Measurements from ENCODE around the gene SMARCAL1.
A peak's percentile ranks its signal among the peaks of the same experiment; 100 is the strongest.

The SMARCAL1 gene

DNA sequence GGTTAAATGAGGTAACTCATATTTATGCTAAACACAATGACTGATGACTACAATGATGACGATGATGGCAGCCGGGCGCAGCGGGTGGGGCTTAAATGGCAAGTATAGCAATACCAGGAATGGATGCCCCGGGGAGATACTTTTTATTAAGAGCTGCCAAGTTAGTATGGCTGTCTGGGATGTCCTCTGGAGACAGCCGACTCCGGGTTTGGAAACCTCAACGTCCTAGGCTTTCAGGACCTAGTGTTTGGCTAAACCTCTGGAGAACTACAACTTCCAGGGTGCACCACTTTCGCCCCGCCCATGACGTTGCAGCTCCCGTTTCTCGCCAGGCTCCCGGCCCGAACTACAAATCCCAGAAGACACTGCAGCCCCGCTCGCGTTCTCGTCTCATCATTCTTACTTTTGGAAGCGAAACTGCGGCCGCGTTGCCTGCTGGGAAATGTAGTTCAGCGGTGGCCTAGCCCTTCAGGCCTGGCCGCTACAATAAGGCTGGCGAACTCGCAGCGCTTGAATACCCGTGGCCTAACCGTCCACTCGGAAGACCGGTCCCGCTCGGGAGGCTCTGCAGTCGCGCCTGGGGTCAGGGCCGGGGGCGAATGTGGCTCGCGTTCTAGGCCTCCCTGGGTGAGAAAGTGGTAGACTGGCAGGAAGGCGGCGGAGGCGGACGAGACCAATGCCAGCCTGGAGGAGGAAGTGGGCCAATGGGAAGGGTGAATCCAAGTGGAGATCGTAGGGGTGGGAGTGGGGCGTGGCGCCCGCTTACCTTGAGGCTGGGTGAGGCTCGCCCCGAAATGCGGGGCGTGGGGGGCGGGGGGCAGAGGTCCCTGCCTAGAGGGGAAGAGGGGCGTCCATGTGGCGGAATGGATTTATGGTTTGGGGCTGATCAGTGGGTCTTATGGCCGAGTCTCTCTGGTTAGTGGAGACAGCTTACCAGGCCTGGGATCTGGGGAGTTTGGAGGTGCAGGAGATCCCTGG, at the start of gene SMARCAL1 (continued):
- TF ChIP-seq, protein P1, sequence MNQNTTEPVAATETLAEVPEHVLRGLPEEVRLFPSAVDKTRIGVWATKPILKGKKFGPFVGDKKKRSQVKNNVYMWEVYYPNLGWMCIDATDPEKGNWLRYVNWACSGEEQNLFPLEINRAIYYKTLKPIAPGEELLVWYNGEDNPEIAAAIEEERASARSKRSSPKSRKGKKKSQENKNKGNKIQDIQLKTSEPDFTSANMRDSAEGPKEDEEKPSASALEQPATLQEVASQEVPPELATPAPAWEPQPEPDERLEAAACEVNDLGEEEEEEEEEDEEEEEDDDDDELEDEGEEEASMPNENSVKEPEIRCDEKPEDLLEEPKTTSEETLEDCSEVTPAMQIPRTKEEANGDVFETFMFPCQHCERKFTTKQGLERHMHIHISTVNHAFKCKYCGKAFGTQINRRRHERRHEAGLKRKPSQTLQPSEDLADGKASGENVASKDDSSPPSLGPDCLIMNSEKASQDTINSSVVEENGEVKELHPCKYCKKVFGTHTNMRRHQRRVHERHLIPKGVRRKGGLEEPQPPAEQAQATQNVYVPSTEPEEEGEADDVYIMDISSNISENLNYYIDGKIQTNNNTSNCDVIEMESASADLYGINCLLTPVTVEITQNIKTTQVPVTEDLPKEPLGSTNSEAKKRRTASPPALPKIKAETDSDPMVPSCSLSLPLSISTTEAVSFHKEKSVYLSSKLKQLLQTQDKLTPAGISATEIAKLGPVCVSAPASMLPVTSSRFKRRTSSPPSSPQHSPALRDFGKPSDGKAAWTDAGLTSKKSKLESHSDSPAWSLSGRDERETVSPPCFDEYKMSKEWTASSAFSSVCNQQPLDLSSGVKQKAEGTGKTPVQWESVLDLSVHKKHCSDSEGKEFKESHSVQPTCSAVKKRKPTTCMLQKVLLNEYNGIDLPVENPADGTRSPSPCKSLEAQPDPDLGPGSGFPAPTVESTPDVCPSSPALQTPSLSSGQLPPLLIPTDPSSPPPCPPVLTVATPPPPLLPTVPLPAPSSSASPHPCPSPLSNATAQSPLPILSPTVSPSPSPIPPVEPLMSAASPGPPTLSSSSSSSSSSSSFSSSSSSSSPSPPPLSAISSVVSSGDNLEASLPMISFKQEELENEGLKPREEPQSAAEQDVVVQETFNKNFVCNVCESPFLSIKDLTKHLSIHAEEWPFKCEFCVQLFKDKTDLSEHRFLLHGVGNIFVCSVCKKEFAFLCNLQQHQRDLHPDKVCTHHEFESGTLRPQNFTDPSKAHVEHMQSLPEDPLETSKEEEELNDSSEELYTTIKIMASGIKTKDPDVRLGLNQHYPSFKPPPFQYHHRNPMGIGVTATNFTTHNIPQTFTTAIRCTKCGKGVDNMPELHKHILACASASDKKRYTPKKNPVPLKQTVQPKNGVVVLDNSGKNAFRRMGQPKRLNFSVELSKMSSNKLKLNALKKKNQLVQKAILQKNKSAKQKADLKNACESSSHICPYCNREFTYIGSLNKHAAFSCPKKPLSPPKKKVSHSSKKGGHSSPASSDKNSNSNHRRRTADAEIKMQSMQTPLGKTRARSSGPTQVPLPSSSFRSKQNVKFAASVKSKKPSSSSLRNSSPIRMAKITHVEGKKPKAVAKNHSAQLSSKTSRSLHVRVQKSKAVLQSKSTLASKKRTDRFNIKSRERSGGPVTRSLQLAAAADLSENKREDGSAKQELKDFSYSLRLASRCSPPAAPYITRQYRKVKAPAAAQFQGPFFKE (tag by site-specific recombination; IDR thresholded peaks at IDR 0.05; ENCODE audit: borderline replicate concordance), result no peak
- TF ChIP-seq ZNF19 (tag by site-specific recombination; IDR thresholded peaks at IDR 0.05; ENCODE audit: low read depth), result no peak
- peak; percentile 75 for TF ChIP-seq ZBTB8A (tag by site-specific recombination; IDR thresholded peaks at IDR 0.05)
- TF ChIP-seq, protein P2, sequence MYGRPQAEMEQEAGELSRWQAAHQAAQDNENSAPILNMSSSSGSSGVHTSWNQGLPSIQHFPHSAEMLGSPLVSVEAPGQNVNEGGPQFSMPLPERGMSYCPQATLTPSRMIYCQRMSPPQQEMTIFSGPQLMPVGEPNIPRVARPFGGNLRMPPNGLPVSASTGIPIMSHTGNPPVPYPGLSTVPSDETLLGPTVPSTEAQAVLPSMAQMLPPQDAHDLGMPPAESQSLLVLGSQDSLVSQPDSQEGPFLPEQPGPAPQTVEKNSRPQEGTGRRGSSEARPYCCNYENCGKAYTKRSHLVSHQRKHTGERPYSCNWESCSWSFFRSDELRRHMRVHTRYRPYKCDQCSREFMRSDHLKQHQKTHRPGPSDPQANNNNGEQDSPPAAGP (tag by site-specific recombination; IDR thresholded peaks at IDR 0.05), result peak; percentile 37; the same call in 1 of the 2 replicates
- peak; percentile 86; the same call in 1 of the 2 replicates for TF ChIP-seq KLF7 (tag by site-specific recombination; IDR thresholded peaks at IDR 0.05; ENCODE audit: borderline replicate concordance)
- TF ChIP-seq ZNF2 (tag by site-specific recombination; IDR thresholded peaks at IDR 0.05), result 0 out of 2 replicates have a peak, but pooled peaks have one; percentile 45
- no peak for TF ChIP-seq ZNF621 (tag by site-specific recombination; IDR thresholded peaks at IDR 0.05)
- peak; percentile 44; the same call in 1 of the 2 replicates for TF ChIP-seq ZBTB20 (tag by site-specific recombination; IDR thresholded peaks at IDR 0.05)
- TF ChIP-seq GFI1B (tag by site-specific recombination; IDR thresholded peaks at IDR 0.05), result no peak
- no peak for TF ChIP-seq ZNF324 (tag by site-specific recombination; IDR thresholded peaks at IDR 0.05)
- TF ChIP-seq ZNF174 (tag by site-specific recombination; IDR thresholded peaks at IDR 0.05), result no peak
- TF ChIP-seq ZFP37 (tag by site-specific recombination; IDR thresholded peaks at IDR 0.05), result no peak
- peak; percentile 11; the same call in 1 of the 2 replicates for TF ChIP-seq ZNF341 (tag by site-specific recombination; IDR thresholded peaks at IDR 0.05; ENCODE audit: low read depth)
- peak; percentile 81 for TF ChIP-seq KLF1 (tag by site-specific recombination; IDR thresholded peaks at IDR 0.05)
- no peak for TF ChIP-seq ZNF707 (tag by site-specific recombination; IDR thresholded peaks at IDR 0.05)
- 0 out of 2 replicates have a peak, but pooled peaks have one; percentile 49 for TF ChIP-seq ZNF391 (tag by site-specific recombination; IDR thresholded peaks at IDR 0.05; ENCODE audit: borderline replicate concordance, low read depth)
- TF ChIP-seq, protein P3, sequence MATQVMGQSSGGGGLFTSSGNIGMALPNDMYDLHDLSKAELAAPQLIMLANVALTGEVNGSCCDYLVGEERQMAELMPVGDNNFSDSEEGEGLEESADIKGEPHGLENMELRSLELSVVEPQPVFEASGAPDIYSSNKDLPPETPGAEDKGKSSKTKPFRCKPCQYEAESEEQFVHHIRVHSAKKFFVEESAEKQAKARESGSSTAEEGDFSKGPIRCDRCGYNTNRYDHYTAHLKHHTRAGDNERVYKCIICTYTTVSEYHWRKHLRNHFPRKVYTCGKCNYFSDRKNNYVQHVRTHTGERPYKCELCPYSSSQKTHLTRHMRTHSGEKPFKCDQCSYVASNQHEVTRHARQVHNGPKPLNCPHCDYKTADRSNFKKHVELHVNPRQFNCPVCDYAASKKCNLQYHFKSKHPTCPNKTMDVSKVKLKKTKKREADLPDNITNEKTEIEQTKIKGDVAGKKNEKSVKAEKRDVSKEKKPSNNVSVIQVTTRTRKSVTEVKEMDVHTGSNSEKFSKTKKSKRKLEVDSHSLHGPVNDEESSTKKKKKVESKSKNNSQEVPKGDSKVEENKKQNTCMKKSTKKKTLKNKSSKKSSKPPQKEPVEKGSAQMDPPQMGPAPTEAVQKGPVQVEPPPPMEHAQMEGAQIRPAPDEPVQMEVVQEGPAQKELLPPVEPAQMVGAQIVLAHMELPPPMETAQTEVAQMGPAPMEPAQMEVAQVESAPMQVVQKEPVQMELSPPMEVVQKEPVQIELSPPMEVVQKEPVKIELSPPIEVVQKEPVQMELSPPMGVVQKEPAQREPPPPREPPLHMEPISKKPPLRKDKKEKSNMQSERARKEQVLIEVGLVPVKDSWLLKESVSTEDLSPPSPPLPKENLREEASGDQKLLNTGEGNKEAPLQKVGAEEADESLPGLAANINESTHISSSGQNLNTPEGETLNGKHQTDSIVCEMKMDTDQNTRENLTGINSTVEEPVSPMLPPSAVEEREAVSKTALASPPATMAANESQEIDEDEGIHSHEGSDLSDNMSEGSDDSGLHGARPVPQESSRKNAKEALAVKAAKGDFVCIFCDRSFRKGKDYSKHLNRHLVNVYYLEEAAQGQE (tag by site-specific recombination; IDR thresholded peaks at IDR 0.05), result no peak
- no peak for TF ChIP-seq ZNF585B (tag by site-specific recombination; IDR thresholded peaks at IDR 0.05)
- peak; percentile 36; the same call in 1 of the 2 replicates for TF ChIP-seq ZNF24 (tag by site-specific recombination; IDR thresholded peaks at IDR 0.05)
- TF ChIP-seq PRDM1 (tag by site-specific recombination; IDR thresholded peaks at IDR 0.05), result peak; percentile 65; the same call in 1 of the 2 replicates
- TF ChIP-seq, protein P4, sequence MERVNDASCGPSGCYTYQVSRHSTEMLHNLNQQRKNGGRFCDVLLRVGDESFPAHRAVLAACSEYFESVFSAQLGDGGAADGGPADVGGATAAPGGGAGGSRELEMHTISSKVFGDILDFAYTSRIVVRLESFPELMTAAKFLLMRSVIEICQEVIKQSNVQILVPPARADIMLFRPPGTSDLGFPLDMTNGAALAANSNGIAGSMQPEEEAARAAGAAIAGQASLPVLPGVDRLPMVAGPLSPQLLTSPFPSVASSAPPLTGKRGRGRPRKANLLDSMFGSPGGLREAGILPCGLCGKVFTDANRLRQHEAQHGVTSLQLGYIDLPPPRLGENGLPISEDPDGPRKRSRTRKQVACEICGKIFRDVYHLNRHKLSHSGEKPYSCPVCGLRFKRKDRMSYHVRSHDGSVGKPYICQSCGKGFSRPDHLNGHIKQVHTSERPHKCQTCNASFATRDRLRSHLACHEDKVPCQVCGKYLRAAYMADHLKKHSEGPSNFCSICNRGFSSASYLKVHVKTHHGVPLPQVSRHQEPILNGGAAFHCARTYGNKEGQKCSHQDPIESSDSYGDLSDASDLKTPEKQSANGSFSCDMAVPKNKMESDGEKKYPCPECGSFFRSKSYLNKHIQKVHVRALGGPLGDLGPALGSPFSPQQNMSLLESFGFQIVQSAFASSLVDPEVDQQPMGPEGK (tag by site-specific recombination; IDR thresholded peaks at IDR 0.05), result peak; percentile 61
- TF ChIP-seq TRIM28 (IDR thresholded peaks at IDR 0.05; ENCODE audit: borderline replicate concordance, low read length), result peak; percentile 45; the same call in 1 of the 2 replicates
- 0 out of 2 replicates have a peak, but pooled peaks have one; percentile 23 for TF ChIP-seq GLIS2 (tag by site-specific recombination; IDR thresholded peaks at IDR 0.05)
- TF ChIP-seq ZNF610 (tag by site-specific recombination; IDR thresholded peaks at IDR 0.05; ENCODE audit: borderline replicate concordance), result 0 out of 2 replicates have a peak, but pooled peaks have one; percentile 14

Measured in HEK293 (cell line).